MCF 10A (cell line): Measurements from ENCODE around the gene MRPS2. TPM values are rescaled to one million over a fixed set of nuclear protein-coding genes. Genes with fewer than 3 reads are reported as not detected.

Experiments
- BruUV-seq: library from RNA; stranded (reverse); fragments of 400-500 nt; replicated peaks from 2 replicates; lab custom pipeline; 2021; lab: Mats Ljungman, UMichigan
- CTCF ChIA-PET: fragments of 300-600 bp; sonication (Branson Sonifier 250); formaldehyde crosslinking; extraction: SDS; loops from one replicate; lab custom pipeline; 2021; ENCODE audit warnings: antibody characterized with exemption, inconsistent platforms; lab: Yijun Ruan, JAX
- POLR2A ChIA-PET: fragments of 300-600, 350-650 bp; sonication (Branson Sonifier 250); formaldehyde crosslinking; extraction: SDS; loops from one replicate; lab custom pipeline; 2020; ENCODE audit warnings: antibody characterized with exemption, inconsistent platforms; lab: Yijun Ruan, JAX
- DNase-seq: peaks from one replicate; pipeline ENCODE4 v3.0.0-alpha.2; 2018; ENCODE audit not compliant: unreplicated experiment
- H3K27ac Mint-ChIP-seq: one replicate; pipeline ENCODE4 v1.8.0; 2022; ENCODE audit warnings: mild to moderate bottlenecking, low read depth, mixed read lengths; ENCODE audit not compliant: unreplicated experiment
- H3K27me3 Mint-ChIP-seq: one replicate; pipeline ENCODE4 v1.8.0; 2022; ENCODE audit warnings: mixed read lengths; ENCODE audit not compliant: insufficient read depth, unreplicated experiment
- H3K36me3 Mint-ChIP-seq: one replicate; pipeline ENCODE4 v1.8.0; 2022; ENCODE audit warnings: mild to moderate bottlenecking, moderate library complexity, mixed read lengths; ENCODE audit not compliant: insufficient read depth, unreplicated experiment
- H3K4me1 Mint-ChIP-seq: one replicate; pipeline ENCODE4 v1.8.0; 2022; ENCODE audit warnings: mixed read lengths; ENCODE audit not compliant: insufficient read depth, unreplicated experiment
- H3K4me3 Mint-ChIP-seq: one replicate; pipeline ENCODE4 v1.8.0; 2022; ENCODE audit warnings: mild to moderate bottlenecking, moderate library complexity, mixed read lengths; ENCODE audit not compliant: unreplicated experiment
- H3K9me3 Mint-ChIP-seq: one replicate; pipeline ENCODE4 v1.8.0; 2022; ENCODE audit warnings: mixed read lengths; ENCODE audit not compliant: unreplicated experiment
- intact Hi-C: fragments of 100-400 bp; cut with micrococcal nuclease; formaldehyde crosslinking; loops from 2 replicates; pipeline ENCODE4 v1.14.1; 2022
- total RNA-seq: library from RNA; stranded (reverse); gene quantifications from 2 replicates; pipeline ENCODE4 v1.2.3, GENCODE V29; 2022
- TF ChIP-seq, protein P1 (sequence below): fragments of 200-600 bp; IDR thresholded peaks from one replicate; pipeline ENCODE4 v1.8.0; 2022; ENCODE audit warnings: antibody characterized with exemption, mild to moderate bottlenecking; ENCODE audit not compliant: unreplicated experiment

The MRPS2 gene
- total RNA-seq, 1 experiment from 2014 or later: 45.8 TPM

DNA sequence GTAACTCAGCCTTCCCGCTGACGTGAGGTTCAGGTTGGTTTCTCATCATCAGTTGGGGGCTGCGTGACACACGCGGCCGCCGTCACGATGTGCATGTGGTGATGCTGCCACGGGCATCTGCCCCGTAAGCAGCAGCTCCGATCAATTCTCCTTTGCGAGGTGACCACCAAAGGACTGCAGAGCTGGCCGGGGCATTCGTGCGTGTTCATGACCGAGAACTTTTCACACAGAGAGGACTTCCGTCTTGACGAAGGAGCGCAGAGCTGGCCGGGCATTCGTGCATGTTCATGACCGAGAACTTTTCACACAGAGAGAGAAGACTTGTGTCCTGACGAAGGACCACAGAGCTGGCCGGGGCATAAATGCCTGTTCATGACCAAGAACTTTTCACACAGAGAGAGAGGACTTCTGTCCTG lies 16.9 kb downstream of the MRPS2 start:
- Mint-ChIP-seq H3K4me3 (no peak overlapping the region), H3K4me1 (peaks cover 5% of the 10 kb centered on the region), H3K27ac (no peak overlapping the region), H3K9me3 (no peaks in the 10 kb centered on the region), H3K36me3 (no peaks in the 10 kb centered on the region), H3K27me3 (peaks cover 28% of the 10 kb centered on the region)
- CTCF ChIA-PET: no interaction called here
- TF ChIP-seq, protein P1, sequence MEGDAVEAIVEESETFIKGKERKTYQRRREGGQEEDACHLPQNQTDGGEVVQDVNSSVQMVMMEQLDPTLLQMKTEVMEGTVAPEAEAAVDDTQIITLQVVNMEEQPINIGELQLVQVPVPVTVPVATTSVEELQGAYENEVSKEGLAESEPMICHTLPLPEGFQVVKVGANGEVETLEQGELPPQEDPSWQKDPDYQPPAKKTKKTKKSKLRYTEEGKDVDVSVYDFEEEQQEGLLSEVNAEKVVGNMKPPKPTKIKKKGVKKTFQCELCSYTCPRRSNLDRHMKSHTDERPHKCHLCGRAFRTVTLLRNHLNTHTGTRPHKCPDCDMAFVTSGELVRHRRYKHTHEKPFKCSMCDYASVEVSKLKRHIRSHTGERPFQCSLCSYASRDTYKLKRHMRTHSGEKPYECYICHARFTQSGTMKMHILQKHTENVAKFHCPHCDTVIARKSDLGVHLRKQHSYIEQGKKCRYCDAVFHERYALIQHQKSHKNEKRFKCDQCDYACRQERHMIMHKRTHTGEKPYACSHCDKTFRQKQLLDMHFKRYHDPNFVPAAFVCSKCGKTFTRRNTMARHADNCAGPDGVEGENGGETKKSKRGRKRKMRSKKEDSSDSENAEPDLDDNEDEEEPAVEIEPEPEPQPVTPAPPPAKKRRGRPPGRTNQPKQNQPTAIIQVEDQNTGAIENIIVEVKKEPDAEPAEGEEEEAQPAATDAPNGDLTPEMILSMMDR: no peak
- DNase-seq: no peak
- intact Hi-C loops: no loop called here
- POLR2A ChIA-PET: no interaction called here
- BruUV-seq: no TSS peak

DNA sequence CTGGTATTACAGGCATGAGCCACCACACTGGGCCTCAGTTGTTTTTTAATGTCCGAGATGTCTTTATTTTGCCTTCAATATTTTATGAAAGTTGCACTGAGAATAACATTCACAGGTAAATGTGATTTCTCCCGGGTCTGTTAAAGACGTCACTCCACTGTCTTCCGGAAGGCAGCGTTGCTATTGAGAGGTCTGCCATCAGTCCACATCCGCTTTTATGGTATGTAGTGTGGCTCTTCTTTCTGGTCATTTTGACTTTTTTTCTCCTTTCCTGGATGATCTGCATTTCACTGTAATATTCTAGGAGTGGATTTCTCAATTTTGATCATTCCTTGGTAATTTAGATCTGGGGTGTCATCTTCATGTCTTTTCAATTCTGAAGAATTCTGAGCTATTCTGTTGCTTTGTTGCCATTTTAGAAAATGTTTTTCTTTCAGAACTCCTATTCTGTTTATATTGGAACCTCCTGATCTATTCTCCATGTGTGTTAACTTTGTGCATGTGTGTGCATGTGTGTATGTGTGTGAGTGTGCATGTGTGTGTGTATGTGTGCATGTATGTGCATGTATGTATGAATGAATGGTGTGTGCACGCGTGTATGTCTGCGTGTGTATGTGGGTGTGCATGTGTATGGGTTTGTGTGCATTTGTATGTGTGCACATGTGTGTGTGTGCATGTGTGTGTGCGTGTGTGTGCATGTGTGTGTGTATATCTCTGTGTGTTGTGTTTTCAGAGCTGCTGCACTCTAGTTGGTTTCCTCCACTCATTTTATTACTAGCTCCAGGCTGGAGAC lies 18.9 kb downstream of the MRPS2 start:
- Mint-ChIP-seq H3K9me3 (no peaks in the 10 kb centered on the region), H3K4me3 (no peak overlapping the region), H3K4me1 (no peaks in the 10 kb centered on the region), H3K27me3 (peaks cover 28% of the 10 kb centered on the region), H3K36me3 (no peaks in the 10 kb centered on the region), H3K27ac (no peak overlapping the region)
- DNase-seq: no peak
- ChIA-PET CTCF (no interaction called here), POLR2A (no interaction called here)
- BruUV-seq: no TSS peak
- TF ChIP-seq, protein P1: no peak
- intact Hi-C loops: no loop called here

DNA sequence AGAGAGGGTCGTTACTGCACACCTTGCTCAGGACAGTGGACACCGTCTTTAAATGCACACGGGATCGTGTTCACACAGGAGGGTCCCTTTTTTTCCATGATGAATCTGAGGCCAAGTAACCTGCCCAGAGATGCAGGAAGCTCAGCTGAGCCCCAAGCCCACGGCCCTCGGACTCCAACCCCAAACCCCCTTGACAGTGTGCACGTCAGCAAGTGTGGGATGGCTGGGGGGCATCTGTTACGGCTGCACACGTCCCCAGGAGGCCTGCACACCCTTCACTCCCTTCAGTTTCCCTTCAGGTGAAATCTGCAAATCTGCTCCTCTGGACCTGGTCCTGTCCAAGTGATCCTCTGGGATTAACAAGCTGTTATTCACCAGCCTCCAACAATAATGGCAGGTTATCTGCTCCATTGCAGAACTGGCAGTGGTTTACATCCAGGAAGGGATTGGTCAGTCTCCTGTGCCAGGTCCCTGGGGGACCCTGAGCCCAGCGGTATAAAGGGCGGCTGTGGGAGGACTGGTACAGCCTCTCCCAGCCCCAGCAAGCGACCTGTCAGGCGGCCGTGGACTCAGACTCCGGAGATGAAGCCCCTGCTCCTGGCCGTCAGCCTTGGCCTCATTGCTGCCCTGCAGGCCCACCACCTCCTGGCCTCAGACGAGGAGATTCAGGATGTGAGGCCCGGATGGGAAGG lies 20.6 kb downstream of the MRPS2 start, which contains the start of gene LCN1:
LCN1 (plus strand) TSS at position 525 of the 692 bp plus-strand sequence; CDS start at position 583, 58 bp downstream.
- DNase-seq: no peak
- BruUV-seq: no TSS peak
- H3K27ac Mint-ChIP-seq: no peak within 1 kb of the TSS

More for the DNA sequence above, 20.6 kb downstream of the MRPS2 start, which contains the start of gene LCN1:
- Mint-ChIP-seq H3K4me1 (no peaks in the 10 kb centered on the region), H3K36me3 (no peaks in the 10 kb centered on the region), H3K4me3 (no peak within 1 kb of the TSS), H3K27me3 (peaks cover 28% of the 10 kb centered on the region), H3K9me3 (no peaks in the 10 kb centered on the region)
- ChIA-PET POLR2A (no interaction called here), CTCF (interaction anchor here (0.5 kb wide), 1 partner anchor 17 kb away, joined by 3 read pairs; no protein-coding TSS in a partner anchor)
- intact Hi-C loops: no loop called here
- TF ChIP-seq, protein P1: no peak
